Stimulated activated CD8-positive, alpha-beta memory T cell treated with anti-CD3 and anti-CD28 coated beads, Interleukin-4, amount 100 ng/mL, for 48 hours (primary cell): ENCODE data around the gene CCM2.

Experiments used
- DNase-seq: peaks from one replicate; pipeline ENCODE4 v3.0.0-alpha.2; 2020

The CCM2 gene

DNA sequence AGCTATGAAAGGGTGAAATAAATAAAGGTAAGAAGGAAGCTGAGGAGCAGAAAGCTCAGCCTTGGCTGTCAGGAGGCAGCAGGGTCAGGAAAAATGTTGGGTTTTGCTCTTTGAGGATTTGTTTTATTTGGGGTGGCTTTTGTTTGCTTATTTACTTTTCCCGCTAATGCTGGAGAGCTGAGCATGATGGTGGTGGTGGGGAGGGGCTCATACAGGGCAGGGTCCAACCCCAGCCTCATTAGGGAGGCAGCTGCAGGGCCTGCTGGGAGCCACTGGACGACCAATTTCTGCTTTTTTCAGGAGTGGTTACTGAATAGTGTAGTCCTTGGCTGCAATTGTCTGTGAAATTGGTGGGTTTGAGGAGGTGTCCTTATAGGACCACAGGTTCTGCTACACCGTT is 36.3 kb downstream of the CCM2 start:
- DNase-seq, result no peak

GRCh38 chr7:45036796-45037195 is 36.8 kb downstream of the CCM2 start:
- peak; percentile 46 for DNase-seq

- DNase-seq, result no peak
Measured at GRCh38 chr7:45037876-45038275, 37.9 kb downstream of the CCM2 start.

GRCh38 chr7:45039106-45039505 is 39.1 kb downstream of the CCM2 start:
- DNase-seq, result no peak

- DNase-seq, result no peak
Measured at GRCh38 chr7:45044338-45044737, 44.3 kb downstream of the CCM2 start.

DNA sequence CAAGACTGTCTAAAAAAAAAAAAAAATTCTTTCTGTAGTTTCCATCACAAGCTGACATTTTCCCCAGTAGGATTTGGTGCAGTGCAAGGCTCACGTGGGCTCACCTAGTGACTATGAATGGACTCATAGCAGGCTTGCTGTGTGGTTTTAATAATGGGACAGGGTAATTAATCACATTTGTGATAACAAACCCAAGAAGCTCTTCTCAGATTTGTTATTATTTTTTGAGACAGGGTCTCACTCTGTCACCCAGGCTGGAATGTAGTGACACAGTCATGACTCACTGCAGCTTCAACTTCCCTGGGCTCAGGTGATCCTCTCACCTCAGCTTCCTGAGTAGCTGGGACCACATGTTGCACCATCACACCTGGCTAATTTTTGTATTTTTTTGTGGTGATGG is 48.7 kb downstream of the CCM2 start:
- no peak for DNase-seq

- DNase-seq, result no peak
Measured at GRCh38 chr7:45050198-45050597, 50.2 kb downstream of the CCM2 start.

DNA sequence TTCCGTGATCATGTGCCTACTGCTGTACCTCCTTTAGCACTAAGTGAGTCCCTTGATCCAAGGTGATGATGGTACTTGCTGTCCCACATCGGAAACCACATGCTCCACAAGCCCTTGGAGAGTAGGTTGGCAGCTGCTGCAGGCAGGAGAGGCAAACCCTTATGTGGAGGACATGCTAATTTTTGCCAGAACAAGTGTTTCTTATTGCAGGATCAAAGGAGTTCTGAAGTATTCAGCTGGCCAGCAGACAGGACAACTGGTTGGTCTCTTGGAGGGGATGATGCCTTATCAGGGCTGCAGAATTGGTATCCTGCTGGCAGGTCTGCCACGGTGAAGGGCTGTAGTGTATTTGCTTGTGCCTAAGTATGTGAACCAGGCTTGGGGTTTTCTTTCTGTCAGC is 52.0 kb downstream of the CCM2 start:
- DNase-seq, result no peak

- DNase-seq, result no peak
Measured at GRCh38 chr7:45053401-45053800, 53.4 kb downstream of the CCM2 start.

- DNase-seq, result no peak
Measured at GRCh38 chr7:45053941-45054340, 53.9 kb downstream of the CCM2 start.

DNA sequence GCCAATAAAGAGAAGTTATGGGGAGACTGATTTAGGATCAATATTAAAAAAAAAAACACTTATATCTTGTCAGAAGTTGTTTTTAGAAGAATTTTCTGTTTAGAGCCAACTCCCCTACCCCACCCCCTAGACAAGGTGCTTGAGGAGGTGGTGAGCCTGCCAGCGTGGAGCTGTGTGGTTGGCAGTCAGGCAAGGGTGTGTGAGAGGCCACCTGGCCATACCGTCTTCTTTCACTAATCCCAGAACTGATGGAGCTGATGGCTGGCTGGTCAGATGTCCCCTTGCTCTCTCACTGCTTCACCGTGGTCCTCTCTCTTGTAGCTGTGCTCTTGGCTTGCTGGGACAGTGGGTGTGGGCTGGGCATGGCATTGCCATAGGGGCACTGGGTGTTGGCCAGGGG is 54.4 kb downstream of the CCM2 start:
- no peak for DNase-seq

DNA sequence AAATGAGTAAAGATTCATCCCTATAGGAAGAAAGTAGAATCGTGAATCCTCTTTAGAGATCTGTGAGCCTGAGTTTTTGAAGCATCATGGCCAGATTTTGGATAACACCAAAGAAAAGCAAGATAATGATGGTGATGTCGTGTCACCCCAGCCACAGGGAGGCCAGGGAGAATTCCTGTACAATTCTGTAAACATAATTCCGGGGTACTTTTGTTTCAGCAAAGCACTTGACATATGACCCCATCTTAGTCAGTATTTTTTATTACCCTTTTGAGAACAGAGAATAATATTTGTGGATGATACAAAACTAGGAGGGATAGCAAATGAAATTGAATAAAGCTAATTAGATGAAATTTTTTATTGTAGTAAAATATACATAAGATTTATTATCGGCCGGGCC is 55.0 kb downstream of the CCM2 start:
- DNase-seq, result no peak

DNA sequence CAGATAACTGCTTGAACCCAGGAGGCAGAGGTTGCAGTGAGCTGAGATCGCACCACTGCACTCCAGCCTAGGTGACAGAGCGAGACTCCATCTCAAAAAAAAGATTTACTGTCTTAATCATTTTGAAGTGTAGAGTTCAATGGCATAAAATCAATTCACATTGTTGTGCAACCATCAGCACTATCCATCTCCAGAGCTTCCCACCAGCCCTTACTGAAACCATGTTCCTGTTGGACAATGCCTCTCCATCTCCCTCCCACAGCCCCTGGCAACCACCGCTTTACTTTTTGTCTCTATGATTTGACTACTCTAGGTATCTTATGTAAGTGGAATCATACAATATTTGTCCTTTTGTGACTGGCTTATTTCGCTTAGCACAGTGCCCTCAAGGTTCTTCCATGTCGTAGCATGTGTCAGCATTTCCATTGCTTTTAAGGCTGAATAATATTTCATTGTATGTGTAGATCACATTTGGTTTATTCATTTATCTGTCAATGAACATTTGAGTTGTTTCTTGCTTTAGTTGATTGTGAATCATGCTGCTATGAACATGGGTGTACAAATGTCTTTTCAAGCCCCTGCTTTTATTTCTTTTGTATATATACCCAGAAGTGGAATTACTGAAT is 55.7 kb downstream of the CCM2 start:
- DNase-seq, result no peak

GRCh38 chr7:45057878-45058277 is 57.9 kb downstream of the CCM2 start:
- DNase-seq, result no peak

DNA sequence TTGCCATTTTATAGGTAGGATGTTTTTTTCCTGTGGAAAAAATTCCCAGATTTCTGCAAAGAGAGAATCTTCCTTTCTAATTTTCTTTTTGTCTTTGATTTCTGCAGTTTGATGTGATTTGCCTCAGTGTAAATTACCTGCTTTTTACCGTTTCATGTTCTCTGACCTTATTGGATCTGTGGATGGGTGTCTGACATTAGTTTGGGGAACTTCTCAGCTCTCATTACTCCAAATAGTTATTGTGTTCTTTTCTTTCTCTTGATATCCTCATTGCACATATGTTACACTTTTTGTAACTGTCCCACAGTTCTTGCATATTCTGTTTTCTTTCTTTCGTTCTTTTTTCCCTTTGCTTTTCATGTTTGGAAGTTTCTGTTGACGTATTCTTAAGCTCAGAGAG is 60.3 kb downstream of the CCM2 start:
- DNase-seq, result no peak

- DNase-seq, result no peak
Measured at GRCh38 chr7:45061352-45061751, 61.4 kb downstream of the CCM2 start.

GRCh38 chr7:45061806-45062425 is 61.9 kb downstream of the CCM2 start:
- DNase-seq, result no peak

- DNase-seq, result no peak
Measured at GRCh38 chr7:45064047-45064725, 64.2 kb downstream of the CCM2 start.

DNA sequence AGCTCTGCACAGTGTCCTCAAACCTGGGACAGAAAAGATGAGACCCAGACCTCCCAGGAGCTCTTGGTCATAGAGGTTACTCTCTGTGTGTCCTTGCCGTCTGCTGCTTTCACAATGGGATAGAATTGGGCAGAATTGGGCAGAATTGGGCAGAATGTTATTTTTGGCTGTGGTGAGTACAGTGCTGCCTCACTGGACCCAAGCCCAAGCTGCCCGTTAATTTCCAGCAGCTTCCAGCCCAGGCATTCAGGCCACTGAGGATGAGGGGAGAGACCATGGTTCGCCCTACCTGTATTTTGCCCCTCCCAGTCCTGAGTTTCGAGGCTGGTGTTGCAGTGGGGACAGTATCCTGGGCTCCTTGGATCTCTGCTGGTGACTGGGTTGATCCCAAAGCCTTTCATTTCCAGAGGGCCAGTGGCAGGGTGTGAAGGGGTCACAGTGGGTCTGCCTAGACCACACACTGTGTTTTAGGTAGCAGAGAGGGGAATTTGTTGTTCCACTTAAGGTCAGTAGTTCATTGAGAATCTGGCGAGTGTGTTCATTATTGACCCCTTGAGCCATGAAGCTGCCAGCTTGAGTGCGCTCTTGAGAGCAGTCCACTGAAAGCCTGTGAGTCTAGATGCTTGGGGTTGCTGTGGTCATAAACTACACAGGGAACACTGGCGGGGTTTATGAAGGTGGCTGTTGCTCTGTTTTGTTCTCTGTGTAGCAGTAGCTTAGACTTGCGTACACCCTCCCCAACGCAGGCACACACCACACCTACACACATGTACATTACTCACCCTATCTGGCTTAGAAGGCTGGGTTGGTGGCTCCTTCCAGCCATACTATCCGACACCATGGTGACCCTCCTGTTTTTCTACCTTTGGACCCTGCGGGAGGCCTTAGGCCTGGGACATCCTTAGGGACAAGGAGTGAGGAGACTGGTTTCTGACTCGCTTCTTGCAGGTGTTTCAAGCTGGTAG is 65.3 kb downstream of the CCM2 start:
- DNase-seq, result no peak

GRCh38 chr7:45066409-45066808 is 66.4 kb downstream of the CCM2 start:
- no peak for DNase-seq

GRCh38 chr7:45067582-45067981 is 67.6 kb downstream of the CCM2 start:
- no peak for DNase-seq

GRCh38 chr7:45068236-45069023 is 68.4 kb downstream of the CCM2 start:
- no peak for DNase-seq
